H1 (cell line): ENCODE results near the gene PCTP. TPM values are rescaled to one million over a fixed set of nuclear protein-coding genes. Genes with fewer than 3 reads are reported as not detected.

ENCODE experiments used
- JUND ChIP-seq: IDR thresholded peaks from 2 replicates; pipeline ENCODE4 v1.6.1; 2011; ENCODE audit warnings: mild to moderate bottlenecking, improper control_type of control experiment, low read length
- SIX5 ChIP-seq: IDR thresholded peaks from 2 replicates; pipeline ENCODE4 v1.6.1; 2011; ENCODE audit warnings: mild to moderate bottlenecking, low read depth, low read length
- polyA plus RNA-seq, 7 experiments: library from polyadenylated mRNA; depleted of rRNA in 3 of 7; stranded (reverse) in 5 of 7; unstranded in 2 of 7; fragments of >200 nt in 5 of 7; fragments of 200-250 nt in 2 of 7; gene quantifications; 1 replicate in 5 of 7; 2 replicates in 1 of 7; 4 replicates in 1 of 7; pipeline versions ENCODE4 v1.2.1 to v1.2.3, GENCODE V29; 2011 to 2013; ENCODE audit warnings: missing spikeins in 2 of 7, mixed read lengths in 2 of 7
- total RNA-seq: library from RNA; stranded (reverse); fragmentation: NEBNext Ultra II Directional; extraction: Animal tissue kit (Norgen Biotek cat#: 25700); gene quantifications from 2 replicates; pipeline ENCODE4 v1.2.1, GENCODE V29; 2021

PCTP gene
- total and polyA plus RNA-seq, 2 of the 8 experiments (the other 6 are each of a cell fraction or from before 2014, with no cell fraction given): 14.1 to 14.6 TPM

- TF ChIP-seq JUND (no peak), SIX5 (no peak)
Measured at GRCh38 chr17:55728361-55728760, 22.5 kb upstream of the PCTP start (continued).
